Gastrocnemius medialis (tissue), 4 donors: ENCODE measurements around the gene ZBED4. TPM values are rescaled to one million over a fixed set of nuclear protein-coding genes. Genes with fewer than 3 reads are reported as not detected.

Experiments
- ATAC-seq, 2 donors: fragments of 150-250 bp; one replicate each; pipeline ENCODE4 v1.9.1; 2016
- DNase-seq, 2 donors: peaks; one replicate each; pipeline ENCODE4 v3.0.0-alpha.2; 2019
- H3K27ac ChIP-seq, 4 donors: fragments of 200-600 bp; sonication (generic); 1 replicate in 1 of 4; 2 replicates in 3 of 4; pipeline ENCODE4 v1.5.1; 2016 to 2018; ENCODE audit warnings: mild to moderate bottlenecking in 2 of 4, moderate library complexity in 1 of 4
- H3K27me3 ChIP-seq, 3 donors: fragments of 200-600 bp; sonication (generic) in 2 of 3; 1 replicate in 1 of 3; 2 replicates in 2 of 3; pipeline versions ENCODE4 v1.5.1 to v1.6.0; 2016 to 2019; ENCODE audit warnings: mild to moderate bottlenecking in 1 of 3, moderate library complexity in 1 of 3
- H3K36me3 ChIP-seq, 2 donors: fragments of 200-600 bp; sonication (generic) in 1 of 2; one replicate each; pipeline ENCODE4 v1.5.1; 2017 to 2018
- H3K4me1 ChIP-seq, 2 donors: fragments of 200-600 bp; sonication (generic) in 1 of 2; one replicate each; pipeline ENCODE4 v1.5.1; 2016 to 2017; ENCODE audit warnings: mild to moderate bottlenecking in 2 of 2
- H3K4me3 ChIP-seq, 4 donors: fragments of 200-600 bp; sonication (generic) in 3 of 4; 1 replicate in 1 of 4; 2 replicates in 3 of 4; pipeline ENCODE4 v1.5.1; 2016 to 2019; ENCODE audit warnings: mild to moderate bottlenecking in 2 of 4
- H3K9me3 ChIP-seq, 3 donors: fragments of 200-600 bp; sonication (generic) in 2 of 3; 1 replicate in 1 of 3; 2 replicates in 2 of 3; pipeline ENCODE4 v1.5.1; 2016 to 2019
- POLR2A ChIP-seq, 2 donors: fragments of 450-650 bp; IDR thresholded peaks; one replicate each; pipeline ENCODE4 v1.6.1; 2017; ENCODE audit warnings: antibody characterized with exemption in 2 of 2, mild to moderate bottlenecking in 2 of 2, moderate library complexity in 2 of 2
- in situ Hi-C, 4 donors: fragments of 200-750 bp; cut with MboI; loops; one replicate each; pipeline versions ENCODE4 v1.15.0 to v1.8.0; 2017; ENCODE audit warnings: low sequenced_read_pairs in 4 of 4
- intact Hi-C: fragments of 100-400 bp; cut with DNase I; formaldehyde crosslinking; loops from one replicate; pipeline ENCODE4 v1.15.1; 2023; ENCODE audit warnings: low total_unique reads
- total RNA-seq, 4 donors: library from RNA; depleted of rRNA; stranded (reverse); fragments of >200 nt; gene quantifications; one replicate each; pipeline versions ENCODE4 v1.1.0 to v1.2.3, GENCODE V29; 2016
- TF ChIP-seq, protein P1 (sequence below), 5 experiments: fragments of 450-650 bp in 3 of 5; fragments of 200-600 bp in 2 of 5; sonication (generic) in 2 of 5; IDR thresholded peaks in 4 of 5; conservative IDR thresholded peaks in 1 of 5; 1 replicate in 4 of 5; 2 replicates in 1 of 5; pipeline ENCODE4 v1.5.1; 2016 to 2019; ENCODE audit warnings: antibody characterized with exemption in 5 of 5, mild to moderate bottlenecking in 3 of 5, moderate library complexity in 3 of 5

Gene ZBED4
- total RNA-seq, 4 donors from 2014 or later, result 6.7 to 8.4 (median 7.5) TPM

GRCh38 chr22:49897015-49897684 is 43.5 kb downstream of the ZBED4 start:
- peaks cover 9 to 11% of the 10 kb centered on the region in 2 donors for H3K4me1 ChIP-seq
- no peak overlapping the region for H3K4me3 ChIP-seq
- in situ Hi-C loops, result loop anchor here in 1 of 4 donors (25.0 kb wide), 1 partner anchor 110 kb away; no protein-coding TSS in a partner anchor
- DNase-seq (no peak), ATAC-seq (peak in 1 of 2 donors; percentile 28)
- no peak overlapping the region for H3K27ac ChIP-seq
- H3K27me3 ChIP-seq, result no peaks in the 10 kb centered on the region
- H3K9me3 ChIP-seq, result no peaks in the 10 kb centered on the region
- TF ChIP-seq, protein P1, sequence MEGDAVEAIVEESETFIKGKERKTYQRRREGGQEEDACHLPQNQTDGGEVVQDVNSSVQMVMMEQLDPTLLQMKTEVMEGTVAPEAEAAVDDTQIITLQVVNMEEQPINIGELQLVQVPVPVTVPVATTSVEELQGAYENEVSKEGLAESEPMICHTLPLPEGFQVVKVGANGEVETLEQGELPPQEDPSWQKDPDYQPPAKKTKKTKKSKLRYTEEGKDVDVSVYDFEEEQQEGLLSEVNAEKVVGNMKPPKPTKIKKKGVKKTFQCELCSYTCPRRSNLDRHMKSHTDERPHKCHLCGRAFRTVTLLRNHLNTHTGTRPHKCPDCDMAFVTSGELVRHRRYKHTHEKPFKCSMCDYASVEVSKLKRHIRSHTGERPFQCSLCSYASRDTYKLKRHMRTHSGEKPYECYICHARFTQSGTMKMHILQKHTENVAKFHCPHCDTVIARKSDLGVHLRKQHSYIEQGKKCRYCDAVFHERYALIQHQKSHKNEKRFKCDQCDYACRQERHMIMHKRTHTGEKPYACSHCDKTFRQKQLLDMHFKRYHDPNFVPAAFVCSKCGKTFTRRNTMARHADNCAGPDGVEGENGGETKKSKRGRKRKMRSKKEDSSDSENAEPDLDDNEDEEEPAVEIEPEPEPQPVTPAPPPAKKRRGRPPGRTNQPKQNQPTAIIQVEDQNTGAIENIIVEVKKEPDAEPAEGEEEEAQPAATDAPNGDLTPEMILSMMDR (IDR thresholded peaks at IDR 0.05 in 4 of 5, conservative IDR thresholded peaks at IDR 0.05 in 1 of 5), result no peak
- TF ChIP-seq POLR2A (IDR thresholded peaks at IDR 0.05), result no peak
- peaks cover 0 to 22% of the 10 kb centered on the region in 2 donors for H3K36me3 ChIP-seq
- intact Hi-C loops, result no loop called here

- no peaks in the 10 kb centered on the region for H3K9me3 ChIP-seq
- H3K27me3 ChIP-seq, result no peaks in the 10 kb centered on the region
- no peak overlapping the region for H3K27ac ChIP-seq
- peaks cover 0 to 42% of the 10 kb centered on the region in 2 donors for H3K36me3 ChIP-seq
- ATAC-seq (no peak), DNase-seq (no peak)
- H3K4me1 ChIP-seq, result no peaks in the 10 kb centered on the region
- no peak overlapping the region for H3K4me3 ChIP-seq
- in situ Hi-C loops, result loop anchor here in 1 of 4 donors (25.0 kb wide), 1 partner anchor 112 kb away; no protein-coding TSS in a partner anchor
- intact Hi-C loops, result no loop called here
- TF ChIP-seq POLR2A (IDR thresholded peaks at IDR 0.05), result no peak
- TF ChIP-seq, protein P1 (IDR thresholded peaks at IDR 0.05 in 4 of 5, conservative IDR thresholded peaks at IDR 0.05 in 1 of 5), result no peak
These were observed 45.9 kb downstream of the ZBED4 start for GRCh38 chr22:49899530-49899929.

DNA sequence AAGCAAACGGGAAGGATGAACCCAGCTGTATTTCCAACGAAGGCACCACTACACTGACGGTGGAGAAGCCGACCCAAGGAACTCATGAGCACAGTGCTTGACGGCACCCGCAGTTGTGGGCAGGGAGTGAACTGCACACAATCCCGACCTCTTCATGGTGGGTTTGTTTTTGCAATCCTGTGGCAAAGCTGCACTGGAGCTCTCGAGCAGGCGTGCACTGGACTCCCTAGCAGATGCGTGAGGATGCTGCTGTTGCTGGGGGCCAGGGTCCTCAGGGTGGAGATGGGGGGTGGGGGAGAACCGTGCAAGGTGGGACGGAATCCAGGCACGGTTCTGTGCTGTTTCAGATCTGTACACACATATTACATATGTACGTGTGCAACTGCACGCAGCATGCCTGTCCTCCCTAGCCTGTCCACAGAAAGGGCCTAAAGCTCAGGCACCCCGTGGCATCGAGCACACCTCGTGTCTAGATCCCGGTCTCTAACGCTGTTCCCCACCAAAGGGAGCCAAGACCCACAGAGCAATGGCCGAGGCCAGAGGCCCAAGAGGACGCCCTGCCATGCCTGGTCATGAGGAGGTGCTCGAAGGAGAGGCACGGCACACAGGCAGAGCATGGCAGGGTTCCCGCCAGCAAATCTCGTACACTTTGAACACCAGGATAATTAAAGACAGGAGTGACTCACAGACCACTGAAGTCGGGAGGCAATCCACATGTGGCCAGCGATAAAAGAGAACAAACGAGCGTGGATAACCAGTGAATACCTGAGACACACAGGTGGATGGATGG is 47.0 kb downstream of the ZBED4 start:
- in situ Hi-C loops, result no loop called here
- no peaks in the 10 kb centered on the region for H3K27me3 ChIP-seq
- H3K36me3 ChIP-seq, result peaks cover 0 to 42% of the 10 kb centered on the region in 2 donors
- H3K9me3 ChIP-seq, result no peaks in the 10 kb centered on the region
- DNase-seq (no peak), ATAC-seq (no peak)
- H3K4me3 ChIP-seq, result no peak overlapping the region
- TF ChIP-seq, protein P1 (IDR thresholded peaks at IDR 0.05 in 4 of 5, conservative IDR thresholded peaks at IDR 0.05 in 1 of 5), result no peak
- no peak for TF ChIP-seq POLR2A (IDR thresholded peaks at IDR 0.05)
- H3K27ac ChIP-seq, result no peak overlapping the region
- no peaks in the 10 kb centered on the region for H3K4me1 ChIP-seq
- intact Hi-C loops, result no loop called here

DNA sequence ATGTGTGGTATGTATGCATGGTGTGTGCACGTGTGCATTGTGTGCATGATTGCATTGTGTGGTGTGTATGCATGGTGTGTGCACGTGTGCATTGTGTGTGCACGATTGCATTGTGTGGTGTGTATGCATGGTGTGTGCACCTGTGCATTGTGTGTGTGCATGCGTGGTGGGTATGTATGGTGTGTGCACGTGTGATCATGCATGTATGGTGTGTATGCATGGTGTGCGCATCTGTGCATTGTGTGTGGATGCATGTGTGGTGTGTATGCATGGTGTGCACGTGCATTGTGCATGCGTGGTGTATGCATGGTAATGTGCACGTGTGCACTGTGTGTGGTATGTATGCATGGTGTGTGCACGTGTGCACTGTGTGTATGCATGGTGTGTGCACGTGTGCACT is 47.8 kb downstream of the ZBED4 start:
- DNase-seq (no peak), ATAC-seq (no peak)
- Histone ChIP-seq H3K27me3 (no peaks in the 10 kb centered on the region), H3K4me1 (no peaks in the 10 kb centered on the region), H3K9me3 (no peaks in the 10 kb centered on the region), H3K27ac (no peak overlapping the region), H3K4me3 (no peak overlapping the region), H3K36me3 (peaks cover 0 to 50% of the 10 kb centered on the region in 2 donors)
- no peak for TF ChIP-seq POLR2A (IDR thresholded peaks at IDR 0.05)
- TF ChIP-seq, protein P1 (IDR thresholded peaks at IDR 0.05 in 4 of 5, conservative IDR thresholded peaks at IDR 0.05 in 1 of 5), result no peak
- in situ Hi-C loops, result no loop called here
- intact Hi-C loops, result no loop called here
